NCI-H526 (cell line): ENCODE data around the gene MVB12B.

Experiments used
- DNase-seq, 2 experiments: peaks; one replicate each; lab custom pipeline; 2025; lab: John Stamatoyannopoulos, UW

The MVB12B gene

GRCh38 chr9:126386776-126387175 lies 60.1 kb downstream of the MVB12B start:
- DNase-seq = no peak

DNA sequence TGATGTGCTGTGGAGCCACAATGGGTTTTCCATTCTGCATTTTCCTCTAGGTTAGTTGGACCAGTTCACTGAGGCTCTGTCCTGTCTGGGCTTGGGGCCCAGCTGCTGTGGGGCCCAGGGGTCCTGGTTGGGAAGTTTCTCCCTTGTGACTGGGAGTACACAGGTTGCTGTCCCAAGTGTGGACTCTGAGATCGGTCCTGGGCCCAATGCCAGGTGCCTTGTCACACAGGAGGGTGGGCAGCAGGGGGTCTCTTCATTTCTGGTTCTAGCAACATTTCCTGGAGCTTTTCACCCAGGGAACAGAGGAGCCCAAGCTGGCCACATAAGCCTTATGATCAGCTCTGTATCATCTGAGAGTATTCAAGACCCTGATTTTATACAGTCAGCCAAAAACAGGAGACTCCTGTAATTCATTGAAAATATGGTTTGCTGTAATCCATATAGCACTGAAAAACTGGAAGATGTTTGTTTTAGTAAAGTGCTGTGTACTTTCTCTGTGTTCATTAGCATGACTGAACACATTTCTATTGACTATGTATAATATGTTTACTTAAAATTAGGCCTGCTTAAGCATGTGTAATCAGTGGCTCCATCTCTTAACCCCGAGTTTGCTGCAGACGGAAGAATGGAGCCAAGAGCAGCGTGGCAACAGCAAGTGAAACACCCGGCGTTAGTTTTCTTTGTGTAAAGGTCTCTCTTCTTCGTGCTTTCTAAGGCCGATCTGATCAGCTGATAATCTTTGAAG lies 62.5 kb downstream of the MVB12B start:
- no peak for DNase-seq

GRCh38 chr9:126389992-126390391 lies 63.4 kb downstream of the MVB12B start:
- DNase-seq = no peak

DNA sequence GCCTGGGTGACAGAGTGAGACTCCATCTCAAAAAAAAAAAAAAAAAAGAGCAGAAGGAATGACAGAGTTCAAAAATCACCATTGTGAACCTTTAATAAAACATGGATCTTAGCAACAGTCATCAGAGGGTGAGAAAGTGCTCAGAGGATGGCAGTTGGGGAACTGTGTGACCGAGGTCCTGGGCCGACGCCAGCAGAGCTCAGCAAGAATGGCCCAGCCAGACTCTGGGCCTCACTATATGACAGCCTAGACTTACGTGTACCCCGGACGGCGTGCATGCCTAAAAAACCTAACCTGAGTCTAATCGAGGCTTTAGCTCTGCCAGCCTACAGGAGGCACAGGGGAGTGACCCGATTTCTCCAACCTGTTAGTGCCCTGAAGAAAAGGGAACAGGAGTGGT lies 64.3 kb downstream of the MVB12B start:
- no peak for DNase-seq

DNA sequence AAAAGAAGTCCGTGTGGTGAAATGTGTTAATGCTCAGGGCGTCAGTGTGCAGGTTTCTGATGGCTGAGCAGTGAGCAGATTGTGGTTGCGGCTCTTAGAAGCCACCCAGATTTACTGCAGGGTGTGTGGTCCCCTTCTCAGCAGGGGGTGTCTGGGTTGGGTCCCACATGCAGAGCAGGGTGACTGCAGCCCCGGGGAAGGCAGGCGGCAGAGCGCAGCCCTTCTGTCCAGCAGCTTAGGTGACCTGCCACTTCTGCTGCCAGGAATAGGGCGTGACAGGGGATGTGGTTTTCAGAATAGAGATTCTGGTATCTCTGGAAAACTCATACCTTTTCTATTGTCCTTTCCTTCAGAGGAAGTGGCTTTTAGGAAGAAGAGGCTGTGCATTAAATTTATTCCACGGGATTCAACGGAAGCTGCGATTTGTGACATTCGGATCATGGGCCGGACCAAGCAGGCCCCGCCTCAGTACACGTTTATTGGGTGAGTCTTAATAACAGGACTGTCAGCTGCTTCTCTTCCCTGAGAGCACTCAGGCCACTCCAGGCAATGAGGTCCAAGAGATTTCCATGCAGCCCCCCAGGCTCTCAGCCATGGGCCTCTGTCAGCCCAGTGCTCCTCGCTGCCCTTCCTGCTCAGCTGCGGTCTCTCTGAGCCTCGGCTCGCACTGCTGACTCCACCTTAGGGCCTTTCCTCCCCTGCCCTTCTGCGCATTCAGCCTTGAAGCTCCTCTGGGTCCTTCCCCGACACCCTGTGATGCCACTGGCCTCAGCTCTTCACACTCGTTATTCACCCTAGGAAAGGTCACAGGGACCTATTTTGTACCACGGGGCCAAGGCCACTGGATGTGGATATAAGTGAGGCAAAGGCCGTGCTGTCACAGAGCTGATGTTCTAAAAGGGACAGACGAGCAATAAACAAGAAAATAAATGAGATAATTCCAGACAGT lies 65.4 kb downstream of the MVB12B start:
- no peak for DNase-seq

- no peak for DNase-seq
Observed at GRCh38 chr9:126392662-126393371, 66.2 kb downstream of the MVB12B start.

DNA sequence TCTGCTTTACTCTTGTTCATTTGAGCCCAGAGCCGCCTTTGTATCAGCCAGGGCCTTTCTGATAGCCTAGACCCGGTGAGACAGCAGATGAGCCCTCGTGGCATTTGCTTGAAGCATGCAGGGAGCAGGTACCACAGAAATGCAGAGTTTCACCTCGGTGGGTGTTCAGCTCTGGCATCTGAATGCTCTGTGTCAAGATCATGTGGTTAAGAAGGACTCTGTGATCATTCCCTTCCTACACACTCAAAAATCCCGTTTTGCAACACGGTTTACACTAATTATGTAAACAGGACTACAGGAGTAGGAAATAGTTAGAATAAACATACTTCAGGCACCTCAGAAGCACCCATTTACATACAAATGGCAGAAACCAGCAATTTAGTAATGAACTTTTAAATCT lies 67.2 kb downstream of the MVB12B start:
- DNase-seq = no peak

GRCh38 chr9:126394802-126395201 lies 68.2 kb downstream of the MVB12B start:
- DNase-seq = no peak

- DNase-seq = no peak
Observed at GRCh38 chr9:126395439-126396212, 69.0 kb downstream of the MVB12B start.

DNA sequence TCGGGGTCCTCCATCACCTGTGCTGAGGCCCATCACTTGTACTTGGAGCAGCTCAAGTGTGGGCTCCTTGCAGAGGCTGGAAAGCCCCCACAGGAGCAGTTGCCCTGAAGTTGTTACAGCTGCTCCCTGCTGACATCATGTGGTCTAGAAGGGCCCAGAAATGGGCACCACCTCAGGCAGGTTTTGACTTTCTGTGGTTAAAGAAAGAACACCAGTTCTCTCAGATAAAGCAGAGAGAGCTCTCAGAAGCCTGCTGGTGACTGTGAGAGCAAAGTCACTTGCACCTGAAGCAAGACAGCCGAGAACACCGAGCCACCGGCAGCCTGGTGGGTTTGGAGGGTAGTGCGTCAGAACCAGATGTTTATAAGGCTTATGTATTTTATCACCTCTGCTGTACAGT lies 70.4 kb downstream of the MVB12B start:
- no peak for DNase-seq

DNA sequence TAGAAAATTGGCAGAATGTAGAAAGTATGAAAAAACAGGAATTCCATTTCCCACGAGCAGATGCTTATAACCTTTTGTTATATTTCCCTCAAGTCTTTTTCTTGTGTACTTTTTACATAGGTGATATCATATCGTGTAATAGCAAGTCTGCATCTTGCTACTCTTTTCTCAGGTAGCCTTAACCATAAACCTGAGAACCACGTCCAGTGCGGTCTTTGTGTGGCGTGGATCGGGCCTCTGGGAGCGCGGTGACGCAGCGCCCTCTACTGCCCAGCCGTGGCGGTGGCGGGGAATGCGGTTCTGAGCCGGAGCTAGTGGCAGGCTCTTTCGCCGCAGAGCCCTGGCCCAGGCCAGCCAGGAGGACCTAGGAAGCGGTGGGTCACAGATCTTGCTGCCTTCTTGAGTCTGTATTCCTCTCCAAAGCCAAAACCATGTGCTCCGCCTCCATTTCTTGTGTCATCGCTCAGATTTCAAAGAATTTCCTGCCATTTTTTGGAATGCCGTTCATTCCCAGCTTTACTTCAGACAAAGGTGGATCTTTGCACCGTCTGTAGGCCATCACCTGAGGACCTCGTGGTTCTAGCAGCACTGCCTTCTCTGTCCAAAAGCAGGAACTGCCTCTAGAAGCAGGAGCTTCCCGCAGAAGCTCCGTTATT lies 71.9 kb downstream of the MVB12B start:
- peak in 1 of 2 experiments; percentile 54 for DNase-seq

DNA sequence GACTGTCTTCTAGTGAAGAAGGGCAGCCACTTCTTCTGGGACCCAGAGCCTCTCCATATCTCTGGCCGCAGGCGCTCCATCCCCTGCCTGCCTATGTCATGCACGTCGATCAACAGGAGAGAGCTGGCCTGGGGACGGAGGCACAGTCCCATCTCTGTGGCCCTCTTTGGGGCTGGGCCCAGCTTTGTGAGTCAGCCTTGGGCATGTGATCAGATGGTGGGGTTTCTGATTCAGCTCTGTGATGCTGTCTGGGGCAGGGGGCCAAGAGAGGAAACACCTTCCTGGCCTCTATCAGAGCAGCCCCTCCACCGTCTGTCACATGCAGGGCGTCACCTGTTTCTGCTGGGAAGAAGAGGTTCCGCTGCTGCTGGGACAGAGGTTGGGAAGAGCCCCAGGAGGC lies 72.6 kb downstream of the MVB12B start:
- no peak for DNase-seq

- no peak for DNase-seq
Observed at GRCh38 chr9:126399789-126400188, 73.2 kb downstream of the MVB12B start.

DNA sequence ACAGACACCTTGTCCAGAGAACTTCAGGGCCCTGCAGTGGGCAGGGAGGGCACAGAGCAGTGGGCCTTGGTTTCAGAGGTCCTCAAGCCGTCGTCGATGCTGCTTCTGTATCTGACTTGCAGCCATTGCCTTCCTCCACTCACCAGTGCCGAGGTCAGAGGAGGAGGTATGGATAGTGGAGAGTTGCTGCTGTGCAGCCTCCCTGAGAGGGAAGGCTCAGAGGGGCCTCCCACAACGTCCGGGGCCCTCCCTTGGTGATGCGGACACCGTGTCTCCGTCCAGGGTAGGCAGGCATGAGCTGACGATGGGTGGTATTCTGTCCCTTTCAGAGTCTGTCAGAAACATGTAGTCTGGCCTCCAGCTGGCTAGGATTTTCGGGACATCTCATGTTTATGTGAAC lies 73.9 kb downstream of the MVB12B start:
- DNase-seq = no peak

DNA sequence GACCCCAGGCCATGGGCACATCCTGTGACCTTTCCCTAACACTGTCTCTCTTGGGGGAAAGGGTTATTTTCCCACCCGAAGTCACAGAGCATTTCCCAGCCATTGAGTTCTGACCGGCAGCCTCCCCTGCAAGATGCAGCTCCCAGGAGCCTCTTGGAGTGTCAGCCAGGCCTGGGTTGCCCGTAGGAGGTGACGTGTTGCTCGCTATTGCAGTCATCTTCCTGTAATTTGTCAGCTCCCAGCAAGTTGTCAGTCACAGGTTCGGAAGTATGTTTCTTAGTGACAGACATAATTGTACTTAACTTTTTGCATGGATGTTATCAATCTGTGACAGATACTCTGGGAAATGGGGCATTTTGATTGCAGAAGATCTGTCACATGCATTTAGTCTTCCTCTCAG lies 74.5 kb downstream of the MVB12B start:
- DNase-seq = no peak

DNA sequence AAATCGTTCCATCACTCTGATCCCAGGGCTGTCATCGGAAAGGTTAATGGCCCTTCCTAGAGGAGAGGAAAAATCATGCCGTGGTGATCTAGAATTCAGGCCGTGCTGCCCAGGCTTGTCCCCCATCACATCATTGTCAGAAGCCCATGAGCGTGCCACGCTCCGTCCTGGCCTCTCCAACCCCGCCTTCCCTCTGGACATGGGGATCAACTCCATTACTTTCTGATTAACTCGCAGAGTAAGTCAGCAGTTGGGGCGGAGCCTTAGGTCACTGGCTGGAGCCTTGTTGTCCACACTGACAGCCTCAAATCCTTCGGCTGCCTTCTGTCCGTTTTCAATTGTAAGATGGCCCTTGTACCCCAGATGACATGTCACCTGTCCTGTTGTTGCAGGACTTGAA lies 75.0 kb downstream of the MVB12B start:
- DNase-seq = no peak

- no peak for DNase-seq
Observed at GRCh38 chr9:126403397-126403796, 76.8 kb downstream of the MVB12B start.

DNA sequence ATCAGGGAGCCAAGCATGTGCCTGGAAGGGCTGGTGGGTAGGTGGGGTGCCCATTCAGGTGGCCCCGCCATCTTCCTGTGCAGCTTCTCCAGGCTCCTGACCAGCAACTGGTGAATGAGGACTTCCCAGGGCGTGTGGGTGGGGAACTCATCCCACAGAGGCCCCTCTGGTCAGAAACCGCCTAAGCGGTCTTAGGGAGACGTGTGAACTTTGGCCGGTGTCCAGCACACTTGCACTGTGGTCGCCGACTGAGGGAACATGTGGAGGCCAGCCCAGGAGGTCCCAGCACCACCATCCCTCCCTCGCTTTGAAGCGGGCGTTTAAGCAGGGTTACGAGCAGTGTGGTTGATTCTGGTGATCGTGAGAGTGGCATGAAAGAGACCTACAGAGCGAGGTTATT lies 77.8 kb downstream of the MVB12B start:
- DNase-seq = no peak

DNA sequence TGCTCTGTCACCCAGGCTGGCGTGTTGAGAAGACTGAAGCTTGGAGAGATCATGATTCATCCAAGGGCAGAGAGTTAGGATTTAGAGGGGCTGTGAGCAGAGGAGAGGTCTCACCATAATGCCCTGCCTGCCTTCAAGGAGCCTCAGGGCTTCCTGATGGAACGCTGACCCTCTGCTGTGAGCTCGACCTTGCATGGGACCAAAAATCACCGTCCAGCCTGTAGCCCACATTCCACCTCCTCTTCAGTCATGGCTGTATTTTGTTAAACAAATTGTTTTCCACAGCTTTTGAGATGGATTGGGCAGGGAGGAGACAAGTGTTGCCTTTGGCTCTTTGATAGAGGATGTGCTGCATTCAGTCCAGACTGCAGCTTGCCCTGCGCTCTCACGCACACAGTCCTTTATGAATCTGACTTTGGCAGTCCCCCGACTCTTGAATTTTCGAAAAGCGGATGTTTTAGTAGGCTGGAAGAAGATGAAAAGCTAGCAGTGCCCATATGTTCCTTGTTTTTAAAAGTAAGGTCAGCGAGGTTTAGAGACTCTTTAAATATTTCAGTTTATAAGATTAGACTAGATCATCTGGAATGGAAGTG lies 79.5 kb downstream of the MVB12B start:
- peak in 1 of 2 experiments; percentile 54 for DNase-seq

GRCh38 chr9:126407114-126407870 lies 80.7 kb downstream of the MVB12B start:
- DNase-seq = no peak
